HG02763 (cell line): ENCODE data around the gene C1orf159.
"Not testable (repeated sequence)": the region's sequence is repeated elsewhere in the genome, so short reads cannot be mapped to it uniquely, and the experiment has no call there.

Experiments used
- ATAC-seq: cut with Tn5 transposase; IDR thresholded peaks from one replicate; pipeline ENCODE4 v1.9.1; 2021; ENCODE audit warnings: mild to moderate bottlenecking, moderate library complexity; ENCODE audit not compliant: unreplicated experiment

Gene C1orf159

DNA sequence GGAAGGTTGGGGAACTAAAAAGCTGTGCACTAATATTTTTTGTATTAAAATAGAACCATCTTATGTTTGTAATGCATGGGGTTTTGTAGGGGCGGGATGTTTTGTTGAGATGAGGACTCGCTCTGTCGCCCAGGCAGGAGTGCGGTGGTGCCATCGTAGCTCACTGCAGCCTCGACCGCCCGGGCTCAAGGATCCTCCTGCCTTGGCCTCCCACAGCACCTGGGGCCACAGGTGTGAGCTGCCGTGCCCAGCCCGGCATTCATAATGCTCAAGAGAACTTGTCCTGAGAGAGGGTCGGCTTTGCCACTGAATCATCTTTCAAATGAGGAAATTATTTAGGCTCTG is 3.0 kb upstream of the C1orf159 start:
- no peak for ATAC-seq

DNA sequence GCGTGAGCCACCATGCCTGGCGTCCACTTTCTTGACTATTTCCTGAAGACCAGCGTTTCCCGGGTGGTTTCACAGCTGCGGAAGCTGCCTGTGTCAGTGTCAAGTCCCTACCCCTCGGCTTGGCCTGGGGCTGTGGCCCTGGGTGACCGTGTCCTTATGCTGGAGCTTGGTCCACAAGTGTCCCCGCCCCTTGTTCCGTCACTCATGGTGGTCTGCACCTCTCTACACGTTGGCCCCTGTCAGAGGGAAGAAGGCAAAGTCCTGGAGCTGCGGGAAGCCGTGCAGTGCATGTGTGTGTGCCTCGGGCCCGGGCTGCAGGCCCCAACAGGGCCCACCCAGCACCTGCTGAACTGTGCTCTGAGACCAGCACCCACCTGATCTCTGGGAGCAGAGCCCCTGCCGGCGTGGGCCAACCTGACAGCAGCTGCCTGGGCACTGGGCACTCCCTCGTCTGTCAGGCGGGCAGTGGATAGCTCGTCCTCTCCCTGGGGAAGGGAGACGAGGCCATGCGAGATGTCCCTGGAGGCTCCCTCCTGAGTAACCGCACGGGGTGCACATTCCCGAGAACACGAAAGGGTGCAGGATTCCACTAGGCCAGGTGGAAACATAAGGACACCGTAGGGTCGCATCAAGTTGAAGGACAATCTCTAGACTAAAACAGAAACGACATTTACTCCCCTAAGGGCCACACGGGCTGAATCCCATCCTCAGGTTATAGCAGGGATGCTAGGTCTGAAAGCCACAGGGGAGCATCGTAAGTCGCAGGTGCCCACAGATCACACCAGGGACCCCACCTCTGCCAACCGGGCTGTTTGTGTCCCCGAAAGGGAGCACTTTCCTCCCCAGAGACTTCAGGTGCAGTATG is 2.4 kb upstream of the C1orf159 start:
- ATAC-seq = no peak

DNA sequence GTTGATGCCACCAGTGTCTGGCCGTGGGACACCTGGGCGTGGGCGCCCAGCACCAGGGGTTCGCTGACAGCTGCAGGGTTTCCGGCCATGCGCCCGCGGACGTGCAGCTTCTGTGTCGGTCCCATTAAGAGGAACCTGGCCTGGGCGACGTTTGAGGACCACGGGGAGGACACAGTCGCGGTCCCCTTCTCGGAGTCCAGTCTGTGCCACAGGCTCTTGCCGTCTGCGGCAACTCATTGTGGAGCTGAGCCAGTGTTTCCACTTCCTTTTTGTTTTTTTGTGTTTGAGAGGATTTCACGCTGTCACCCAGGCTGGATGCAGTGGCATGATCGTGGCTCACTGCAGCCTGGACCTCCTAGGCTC is 1.6 kb upstream of the C1orf159 start:
- ATAC-seq = no peak

DNA sequence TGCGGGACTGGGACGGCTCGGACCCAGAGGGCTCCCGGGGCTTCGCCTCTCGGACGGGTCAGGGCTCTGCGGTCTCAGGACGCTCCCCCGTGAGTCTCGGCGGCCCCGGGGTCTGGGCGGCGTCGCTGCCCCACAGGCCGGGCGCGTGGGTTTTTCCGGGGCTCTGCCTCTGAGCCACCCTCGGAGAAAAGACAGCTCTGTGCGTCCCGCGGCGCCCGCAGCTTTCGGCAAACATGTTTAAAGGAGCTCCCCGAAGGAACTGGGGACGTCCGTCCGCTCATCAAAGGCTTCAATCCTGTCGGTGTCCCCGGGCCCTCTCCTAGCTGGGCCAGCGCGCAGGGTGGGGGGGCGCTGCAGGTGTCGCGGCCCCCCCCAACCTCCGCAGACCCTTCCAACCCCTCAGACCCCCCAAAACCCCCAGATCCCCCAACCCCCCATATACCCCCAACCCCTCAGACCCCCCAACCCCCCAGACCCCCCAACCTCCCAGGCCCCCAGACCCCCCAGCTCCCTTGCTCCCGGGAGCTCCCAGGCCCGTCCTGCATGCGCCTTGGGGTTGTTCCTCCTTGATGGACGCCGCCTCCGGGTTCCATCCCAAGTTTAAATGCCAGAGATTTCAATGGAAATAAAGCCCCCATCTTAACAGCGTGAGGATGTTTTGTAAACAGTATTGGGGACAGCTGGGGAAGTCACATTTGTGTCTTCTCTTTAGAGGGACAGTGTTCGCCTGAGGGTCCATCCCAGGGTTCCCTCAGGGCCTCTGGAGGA is 996 bp upstream of the C1orf159 start:
- ATAC-seq = no peak

DNA sequence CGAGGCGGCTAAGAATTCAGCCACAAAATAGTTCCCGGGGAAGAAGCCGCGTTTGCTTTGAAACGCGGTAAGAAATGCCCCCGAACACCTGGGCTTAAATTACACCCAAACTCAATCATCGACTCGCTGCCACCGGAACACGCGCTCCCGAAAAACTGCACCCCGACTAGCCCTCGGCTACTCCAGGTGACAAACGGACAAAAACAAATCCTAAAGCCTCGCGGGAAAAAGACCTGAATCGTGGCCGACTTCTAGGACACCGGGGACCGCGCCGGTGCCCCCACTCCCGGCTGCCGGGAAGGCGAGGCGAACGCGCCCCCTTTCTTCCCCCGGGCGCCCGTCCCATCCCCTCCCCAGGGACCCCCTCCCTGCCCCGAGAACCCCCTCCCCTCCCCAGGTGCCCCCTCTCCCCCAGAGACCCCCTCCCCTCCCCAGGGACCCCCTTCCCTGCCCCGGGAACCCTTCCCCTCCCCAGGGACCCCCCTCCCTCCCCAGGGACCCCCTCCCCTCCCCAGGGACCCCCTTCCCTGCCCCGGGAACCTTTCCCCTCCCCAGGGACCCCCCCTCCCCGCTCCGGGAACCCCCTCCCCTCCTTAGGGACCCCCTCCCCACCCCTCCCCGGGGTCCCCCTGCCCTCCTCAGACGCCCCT is 628 bp downstream of the C1orf159 start:
- ATAC-seq = no peak

DNA sequence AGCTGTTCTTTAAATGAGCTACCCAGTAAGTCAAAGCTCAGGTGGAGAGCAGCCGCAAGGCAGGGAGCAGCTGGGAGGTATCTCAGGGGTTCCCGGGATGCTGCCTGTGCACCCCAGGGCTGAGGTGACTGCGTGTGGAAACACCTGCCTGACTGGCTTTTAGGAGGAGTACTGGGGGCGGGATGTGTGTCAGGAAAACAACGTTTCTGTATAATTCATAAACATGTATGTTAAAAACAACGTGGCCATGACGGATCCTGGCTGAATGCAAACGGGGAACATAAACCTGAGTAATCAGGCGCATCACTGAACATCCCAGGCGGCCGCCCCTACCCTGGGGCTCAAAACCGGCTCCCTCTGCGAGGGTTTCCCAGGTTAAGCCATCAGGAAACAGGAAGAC is 1.5 kb downstream of the C1orf159 start:
- no peak for ATAC-seq

DNA sequence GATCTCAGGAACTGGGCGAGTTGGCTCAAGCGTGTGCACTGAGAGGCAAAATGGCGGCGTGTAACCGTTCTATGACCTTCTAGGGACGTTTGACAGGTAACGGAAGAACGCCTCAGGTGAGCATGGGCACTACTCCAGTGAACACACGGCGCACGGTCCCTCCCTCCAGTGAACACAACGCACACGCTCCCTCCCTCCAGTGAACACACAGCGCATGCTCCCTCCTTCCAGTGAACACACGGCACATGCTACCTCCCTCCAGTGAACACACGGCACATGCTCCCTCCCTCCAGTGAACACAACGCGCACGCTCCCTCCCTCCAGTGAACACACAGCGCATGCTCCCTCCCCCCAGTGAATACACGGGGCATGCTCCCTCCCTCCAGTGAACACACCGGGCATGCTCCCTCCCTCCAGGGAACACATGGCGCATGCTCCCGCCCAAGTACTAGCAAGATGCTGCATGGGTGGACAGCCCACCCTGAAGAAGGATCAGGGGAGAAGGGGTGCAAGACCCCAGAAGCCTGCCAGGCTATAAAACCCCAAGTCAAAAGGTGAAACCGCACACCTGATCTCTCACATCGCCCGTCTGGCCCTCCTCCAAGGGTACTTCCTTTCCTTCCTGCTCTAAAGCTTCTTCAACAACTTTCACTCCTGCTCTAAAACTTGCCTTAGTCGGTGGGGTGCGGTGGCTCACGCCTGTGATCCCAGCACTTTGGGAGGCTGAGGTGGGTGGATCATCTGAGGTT is 3.5 kb downstream of the C1orf159 start:
- ATAC-seq = no peak

DNA sequence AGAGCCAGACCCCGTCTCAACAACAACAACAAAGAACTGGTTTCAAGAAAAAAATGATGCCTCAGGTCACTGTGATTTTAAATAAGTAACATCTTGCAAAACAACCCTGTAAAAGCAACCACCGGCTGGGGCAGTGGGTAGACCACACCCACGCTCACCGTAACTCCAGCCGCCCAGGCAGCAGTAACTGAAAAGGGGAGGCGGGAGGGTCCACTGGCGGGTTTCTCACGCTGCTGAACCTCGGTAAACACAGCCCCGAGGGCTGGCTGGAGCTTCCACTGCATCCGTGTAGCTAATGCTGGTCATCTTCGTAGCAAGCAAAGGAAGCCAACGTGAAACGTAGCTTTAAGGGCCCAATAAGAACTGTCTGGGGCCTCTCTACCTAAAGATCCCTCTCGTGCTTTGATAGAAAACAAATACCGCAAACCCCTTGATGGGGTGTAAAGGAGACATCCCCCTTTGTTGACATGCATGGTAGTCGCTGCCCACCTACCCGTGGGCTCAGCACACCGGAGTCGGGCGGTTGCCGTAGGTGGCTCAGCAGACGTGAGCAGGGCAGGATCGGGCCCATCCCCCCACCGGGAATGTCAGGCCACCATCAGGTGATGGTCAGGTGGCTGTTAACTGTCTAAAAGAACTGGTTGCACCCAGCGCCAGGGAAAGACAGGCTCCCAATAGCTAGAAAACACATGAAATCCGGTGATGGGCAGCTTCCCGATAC is 4.2 kb downstream of the C1orf159 start:
- ATAC-seq = no peak

DNA sequence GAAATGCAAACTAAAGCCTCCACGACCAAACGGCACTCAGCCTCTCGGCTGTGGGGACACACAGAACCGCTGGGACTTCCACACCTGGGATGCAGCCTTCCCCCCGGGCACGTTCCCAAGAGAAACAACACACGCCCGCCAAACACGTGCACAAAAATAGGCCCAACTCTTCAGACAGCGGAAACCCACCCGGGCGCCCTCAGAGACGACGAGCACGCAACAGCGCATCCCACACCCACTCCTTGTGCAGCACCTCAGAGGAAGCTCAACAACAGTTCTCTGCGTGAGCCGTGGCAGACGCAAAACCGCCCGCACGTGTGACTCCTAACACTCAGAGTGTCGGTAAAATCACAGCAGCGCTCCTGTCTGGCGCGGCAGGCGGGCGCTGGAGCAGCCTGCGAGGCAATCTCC is 5.3 kb downstream of the C1orf159 start:
- no peak for ATAC-seq

DNA sequence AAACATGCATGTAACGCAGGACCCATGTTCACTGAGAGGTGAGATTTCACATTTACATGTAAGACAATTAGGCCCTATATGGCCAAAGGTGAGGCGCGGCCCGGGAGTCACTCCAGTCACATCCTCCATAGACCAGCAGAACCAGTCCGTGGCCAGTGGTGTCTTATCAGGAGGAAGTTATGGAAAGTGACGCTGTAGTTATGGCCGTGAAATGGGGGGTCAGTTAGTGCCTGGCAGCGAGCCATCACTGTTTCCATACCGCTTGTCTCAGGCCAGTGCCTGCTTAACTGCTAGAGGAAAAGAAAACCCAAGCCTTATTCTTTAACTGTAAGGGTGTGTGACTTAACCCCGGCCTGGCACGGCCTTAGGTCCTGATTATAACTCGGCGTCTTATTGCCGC is 6.1 kb downstream of the C1orf159 start:
- ATAC-seq = no peak

DNA sequence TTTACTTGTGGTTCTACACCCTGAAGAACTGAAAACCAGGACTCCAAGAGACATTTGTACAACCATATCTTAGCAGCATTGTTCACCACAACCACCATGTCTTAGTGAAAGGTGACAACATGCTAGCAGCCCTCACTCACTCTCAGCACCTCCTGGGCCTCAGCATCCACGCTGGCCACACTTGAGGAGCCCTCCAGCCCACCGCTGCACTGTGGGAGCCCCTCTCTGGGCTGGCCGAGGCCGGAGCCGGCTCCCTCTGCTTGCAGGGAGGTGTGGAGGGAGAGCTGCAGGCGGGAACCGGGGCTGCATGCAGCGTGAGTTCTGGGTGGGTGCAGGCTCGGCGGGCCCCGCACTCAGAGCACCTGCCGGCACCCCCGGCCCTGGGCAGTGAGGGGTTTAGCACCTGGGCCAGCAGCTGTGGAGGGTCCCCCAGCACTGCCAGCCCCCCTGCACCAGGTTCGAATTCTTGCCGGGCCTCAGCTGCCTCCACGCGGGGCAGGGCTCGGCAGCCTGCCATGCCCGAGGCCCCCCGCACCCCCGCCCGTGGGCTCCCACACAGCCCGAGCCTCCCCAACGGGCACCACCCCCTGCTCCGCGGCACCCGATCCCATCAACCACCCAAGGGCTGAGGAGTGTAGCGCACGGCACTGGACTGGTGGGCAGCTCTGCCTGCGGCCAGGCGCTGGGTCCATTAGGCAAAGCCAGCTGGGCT is 9.2 kb downstream of the C1orf159 start:
- ATAC-seq = no peak

DNA sequence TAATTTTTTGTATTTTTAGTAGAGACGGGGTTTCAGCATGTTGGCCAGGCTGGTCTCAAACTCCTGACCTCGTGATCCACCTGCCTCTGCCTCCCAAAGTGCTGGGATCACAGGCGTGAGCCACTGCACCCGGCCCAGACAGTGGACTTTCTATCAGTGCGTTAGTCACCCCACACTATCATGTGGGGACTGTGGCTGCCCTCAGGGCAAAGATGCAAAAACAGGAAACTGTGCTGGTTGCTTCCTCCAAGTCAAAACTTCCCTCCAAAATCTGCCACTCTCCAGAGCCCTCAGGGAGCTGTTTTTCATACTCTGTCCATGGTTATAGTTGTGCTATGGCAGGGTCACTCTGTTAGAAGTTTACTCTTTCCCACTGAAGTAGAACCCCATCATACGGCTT is 11.7 kb downstream of the C1orf159 start:
- not testable (repeated sequence) for ATAC-seq

DNA sequence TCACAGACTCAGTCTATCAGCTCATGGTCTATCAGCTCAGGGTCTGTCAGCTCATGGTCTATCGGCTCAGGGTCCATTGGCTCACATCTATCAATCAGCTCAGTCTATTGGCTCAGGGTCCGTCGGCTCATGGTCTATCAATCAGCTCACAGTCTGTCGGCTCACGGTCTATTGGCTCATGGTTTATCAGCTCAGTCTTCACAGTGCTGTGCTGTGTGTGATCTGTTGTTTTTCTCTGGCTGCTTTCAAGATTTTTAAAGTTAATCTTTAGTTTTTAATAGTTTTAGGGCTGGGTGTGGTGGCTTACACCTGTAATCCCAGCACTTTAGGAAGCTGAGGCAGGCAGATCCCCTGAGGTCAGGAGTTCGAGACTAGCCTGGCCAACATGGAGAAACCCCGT is 14.4 kb downstream of the C1orf159 start:
- ATAC-seq = no peak

DNA sequence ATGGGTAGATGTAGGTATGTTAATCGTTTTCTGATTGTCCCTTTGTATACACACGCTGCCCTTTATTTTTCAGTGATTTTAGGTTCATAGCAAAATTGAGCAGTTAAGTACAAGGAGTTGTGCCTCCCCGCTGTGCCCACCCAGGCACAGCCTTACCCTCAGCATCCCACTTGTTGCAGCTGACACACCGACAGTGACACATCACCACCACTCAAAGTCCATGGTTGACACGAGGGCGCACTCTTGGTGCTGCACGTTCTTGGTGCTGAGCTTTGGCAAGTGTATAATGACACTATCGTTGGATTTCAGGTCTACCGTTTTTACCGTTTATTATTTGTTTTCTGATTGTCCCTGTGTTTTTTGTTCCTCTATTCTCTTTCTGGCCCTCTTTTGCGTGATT is 15.6 kb downstream of the C1orf159 start:
- no peak for ATAC-seq

DNA sequence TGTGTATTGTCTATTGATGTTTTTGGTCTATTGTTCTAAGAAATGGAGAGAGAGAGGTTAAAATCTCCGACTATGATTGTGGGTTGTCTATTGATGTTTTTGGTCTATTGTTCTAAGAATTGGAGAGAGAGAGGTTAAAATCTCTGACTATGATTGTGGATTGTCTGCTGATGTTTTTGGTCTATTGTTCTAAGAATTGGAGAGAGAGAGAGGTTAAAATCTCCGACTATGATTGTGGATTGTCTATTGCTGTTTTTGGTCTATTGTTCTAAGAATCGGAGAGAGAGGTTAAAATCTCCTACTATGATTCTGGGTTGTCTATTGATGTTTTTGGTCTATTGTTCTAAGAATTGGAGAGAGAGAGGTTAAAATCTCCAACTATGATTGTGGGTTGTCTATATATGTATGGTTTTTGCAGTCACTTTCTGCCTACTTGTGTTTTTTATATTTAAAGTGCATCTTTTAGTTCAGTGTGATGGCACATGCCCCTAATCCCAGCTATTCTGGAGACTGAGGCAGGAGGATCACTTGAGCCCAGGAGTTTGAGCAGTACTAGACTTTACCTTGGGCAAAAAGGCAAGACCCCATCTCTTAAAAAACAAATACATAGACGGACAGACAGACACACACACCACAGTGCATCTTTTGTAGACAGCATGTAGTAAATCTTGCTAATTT is 16.2 kb downstream of the C1orf159 start:
- ATAC-seq = no peak

DNA sequence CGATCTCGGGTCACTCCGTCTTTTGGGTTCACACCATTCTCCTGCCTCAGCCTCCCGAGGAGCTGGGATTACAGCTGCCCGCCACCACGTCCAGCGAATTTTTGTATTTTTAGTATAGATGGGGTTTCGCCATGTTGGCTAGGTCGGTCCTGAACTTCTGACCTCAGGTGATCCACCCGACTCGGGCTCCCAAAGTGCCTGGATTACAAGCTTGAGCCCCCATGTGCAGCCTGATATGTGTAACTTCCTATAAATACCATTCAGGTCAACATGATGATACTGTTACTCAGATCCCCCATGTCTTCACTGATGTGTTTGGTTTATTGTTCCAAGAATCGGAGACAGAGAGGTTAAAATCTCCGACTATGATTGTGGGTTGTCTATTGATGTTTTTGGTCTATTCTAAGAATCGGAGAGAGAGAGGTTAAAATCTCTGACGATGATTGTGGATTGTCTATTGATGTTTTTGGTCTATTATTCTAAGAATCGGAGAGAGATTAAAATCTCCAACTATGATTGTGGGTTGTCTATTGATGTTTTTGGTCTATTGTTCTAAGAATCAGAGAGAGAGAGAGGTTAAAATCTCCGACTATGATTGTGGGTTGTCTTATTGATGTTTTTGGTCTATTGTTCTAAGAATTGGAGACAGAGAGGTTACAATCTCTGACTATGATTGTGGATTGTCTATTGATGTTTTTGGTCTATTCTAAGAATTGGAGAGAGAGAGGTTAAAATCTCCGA is 17.0 kb downstream of the C1orf159 start:
- ATAC-seq = no peak

DNA sequence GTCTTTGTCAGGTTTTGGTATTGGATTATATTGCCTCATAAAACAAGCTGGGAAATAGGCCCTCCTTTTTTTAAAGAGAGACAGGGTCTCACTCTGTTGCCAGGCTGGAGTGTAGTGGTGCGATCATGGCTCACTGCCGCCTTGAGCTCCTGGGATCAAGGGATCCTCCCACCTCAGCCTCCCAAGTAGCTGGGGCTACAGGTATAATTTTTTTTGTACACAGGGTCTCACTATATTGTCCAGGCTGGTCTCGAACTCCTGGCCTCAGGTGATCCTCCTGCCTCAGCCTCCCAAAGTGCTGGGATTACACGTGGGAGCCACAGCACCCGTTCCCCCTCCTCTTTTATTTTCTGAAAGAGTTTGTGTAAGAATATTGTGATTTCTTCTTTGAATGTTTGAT is 19.8 kb downstream of the C1orf159 start:
- ATAC-seq = not testable (repeated sequence)

DNA sequence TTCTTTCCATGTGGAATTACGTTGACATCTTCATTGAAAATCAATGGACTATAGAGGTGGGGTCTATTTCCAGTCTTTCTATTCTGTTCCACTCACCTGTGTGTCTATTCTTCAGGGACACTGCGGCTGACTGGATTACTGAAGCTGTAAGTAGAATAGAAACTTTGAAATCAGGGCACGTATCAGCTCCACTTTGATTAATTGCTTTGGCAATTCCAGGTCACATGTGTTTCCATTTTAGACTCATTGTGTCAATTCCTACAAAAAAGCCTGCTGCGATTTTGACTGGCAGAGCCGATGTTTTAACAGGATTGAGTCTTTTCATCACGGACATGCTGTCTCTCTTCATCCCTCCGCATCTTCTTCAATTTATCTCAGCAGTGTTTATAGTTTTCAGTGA is 20.9 kb downstream of the C1orf159 start:
- ATAC-seq = no peak

DNA sequence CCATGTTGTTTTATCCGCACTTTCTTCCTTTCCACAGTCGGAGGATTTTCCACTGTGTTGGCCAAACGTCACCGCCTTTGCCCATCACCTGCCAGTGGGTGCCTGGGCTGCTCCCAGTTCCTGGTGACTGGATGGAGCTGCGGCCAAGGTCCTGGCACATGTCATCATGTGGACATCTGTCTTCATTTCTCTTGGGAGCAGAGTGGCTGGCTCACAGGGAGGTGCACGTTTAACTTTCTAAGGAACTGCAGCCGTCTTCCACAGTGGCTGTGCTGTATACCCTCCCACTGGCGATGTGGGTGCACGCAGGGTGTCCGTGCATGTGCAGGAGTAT is 22.3 kb downstream of the C1orf159 start:
- ATAC-seq = no peak
